Measurements from ENCODE around the gene GALNT7.
A peak's percentile ranks its signal among the peaks of the same experiment; 100 is the strongest.

Gene GALNT7

GRCh38 chr4:173237152-173237551 is 68.5 kb downstream of the GALNT7 start:
- no peak for DNase-seq (ENCODE audit: low read depth)

- no peak for DNase-seq (ENCODE audit: low read depth)
These were observed 69.2 kb downstream of the GALNT7 start for GRCh38 chr4:173237762-173238161.

DNA sequence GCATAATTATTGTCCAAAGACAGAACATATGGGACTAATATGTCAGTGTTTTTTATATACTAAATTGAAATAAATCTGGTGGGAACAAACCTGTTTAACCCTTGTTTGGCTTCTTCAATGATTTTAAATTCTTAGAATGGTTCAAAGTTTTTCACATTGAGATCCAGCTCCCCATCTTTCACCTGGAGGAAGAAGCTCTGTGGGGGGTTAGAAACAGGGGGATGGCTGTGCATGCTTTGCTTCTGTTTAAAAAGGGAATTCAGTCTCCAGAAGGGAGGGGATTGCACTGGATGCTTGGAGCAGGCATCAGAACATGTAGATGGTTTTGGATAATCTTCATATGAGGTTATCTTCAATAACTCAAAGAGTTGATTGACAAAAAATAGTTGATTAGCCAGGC is 72.1 kb downstream of the GALNT7 start:
- no peak for DNase-seq (ENCODE audit: low read depth)

- DNase-seq (ENCODE audit: low read depth), result no peak
These were observed 74.0 kb downstream of the GALNT7 start for GRCh38 chr4:173242466-173243250.

- DNase-seq (ENCODE audit: low read depth), result no peak
These were observed 74.7 kb downstream of the GALNT7 start for GRCh38 chr4:173243321-173243720.

- DNase-seq (ENCODE audit: low read depth), result no peak
These were observed 75.5 kb downstream of the GALNT7 start for GRCh38 chr4:173243917-173244658.

- DNase-seq (ENCODE audit: low read depth), result no peak
These were observed 77.3 kb downstream of the GALNT7 start for GRCh38 chr4:173245952-173246351.

- DNase-seq (ENCODE audit: low read depth), result no peak
These were observed 78.1 kb downstream of the GALNT7 start for GRCh38 chr4:173246719-173247118.

GRCh38 chr4:173247321-173247720 is 78.7 kb downstream of the GALNT7 start:
- DNase-seq (ENCODE audit: low read depth), result no peak

DNA sequence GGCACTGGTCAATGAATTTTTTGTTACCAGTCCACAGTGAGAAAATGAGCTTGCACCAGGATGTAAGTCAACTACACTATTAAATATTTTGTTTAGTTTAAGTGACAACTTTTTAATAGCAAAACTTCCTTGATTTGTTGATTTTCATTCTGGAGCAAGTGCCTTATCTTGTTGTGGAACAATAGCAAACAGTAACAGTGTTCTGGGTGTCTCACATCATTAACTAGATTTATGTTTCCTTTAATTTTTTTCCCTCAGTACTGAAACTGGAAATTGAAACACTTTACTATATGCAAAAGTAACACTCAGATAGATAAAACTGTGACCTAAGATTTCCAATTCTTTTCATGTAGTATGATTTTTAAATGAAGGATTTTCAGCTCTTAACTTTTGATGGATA is 80.1 kb downstream of the GALNT7 start:
- no peak for DNase-seq (ENCODE audit: low read depth)

GRCh38 chr4:173252024-173252935 is 83.7 kb downstream of the GALNT7 start:
- DNase-seq (ENCODE audit: low read depth), result no peak

GRCh38 chr4:173253561-173253960 is 85.0 kb downstream of the GALNT7 start:
- DNase-seq (ENCODE audit: low read depth), result no peak

GRCh38 chr4:173254646-173255045 is 86.0 kb downstream of the GALNT7 start:
- DNase-seq (ENCODE audit: low read depth), result no peak

DNA sequence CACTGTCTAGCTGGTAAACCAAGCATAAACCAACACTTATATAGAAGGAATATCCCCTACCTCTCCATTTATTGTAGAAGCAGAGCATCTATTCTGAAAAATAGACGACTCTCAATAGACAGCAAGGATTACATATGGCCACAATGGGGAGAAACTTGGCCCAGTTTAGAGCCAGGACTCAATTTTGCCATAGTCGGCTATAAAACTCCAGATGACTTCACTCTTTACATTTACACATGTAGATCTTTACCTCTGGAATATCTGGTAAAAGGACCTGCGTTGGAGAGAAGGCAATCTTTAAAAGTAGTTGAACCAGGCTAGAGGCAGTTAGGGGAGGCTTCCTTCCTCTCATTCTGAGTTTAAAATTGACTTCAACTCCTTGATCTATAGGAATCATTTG is 88.2 kb downstream of the GALNT7 start:
- DNase-seq (ENCODE audit: low read depth), result no peak

- DNase-seq (ENCODE audit: low read depth), result peak; percentile 27
These were observed 89.4 kb downstream of the GALNT7 start for GRCh38 chr4:173257732-173258717.

- no peak for DNase-seq (ENCODE audit: low read depth)
These were observed 90.3 kb downstream of the GALNT7 start for GRCh38 chr4:173258866-173259265.

GRCh38 chr4:173259310-173259709 is 90.7 kb downstream of the GALNT7 start:
- DNase-seq (ENCODE audit: low read depth), result no peak

DNA sequence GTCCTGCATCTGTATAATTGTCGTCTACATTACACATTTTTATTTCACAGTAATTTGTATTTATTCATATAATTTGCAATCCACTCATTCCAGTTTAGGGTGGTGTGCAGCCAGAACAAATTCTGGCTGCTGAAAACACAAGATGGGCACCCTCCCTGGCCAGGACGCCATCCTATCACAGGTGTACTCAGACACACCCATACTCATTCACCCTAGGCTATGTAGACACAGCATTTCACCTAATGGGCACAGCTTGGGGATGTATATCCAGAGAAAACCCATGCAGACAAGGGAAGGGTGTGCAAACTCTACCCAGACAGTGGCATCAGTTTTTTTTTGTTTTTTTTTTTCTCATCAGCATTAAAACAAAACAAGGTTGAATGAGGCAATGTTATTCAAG is 92.4 kb downstream of the GALNT7 start:
- no peak for DNase-seq (ENCODE audit: low read depth)

DNA sequence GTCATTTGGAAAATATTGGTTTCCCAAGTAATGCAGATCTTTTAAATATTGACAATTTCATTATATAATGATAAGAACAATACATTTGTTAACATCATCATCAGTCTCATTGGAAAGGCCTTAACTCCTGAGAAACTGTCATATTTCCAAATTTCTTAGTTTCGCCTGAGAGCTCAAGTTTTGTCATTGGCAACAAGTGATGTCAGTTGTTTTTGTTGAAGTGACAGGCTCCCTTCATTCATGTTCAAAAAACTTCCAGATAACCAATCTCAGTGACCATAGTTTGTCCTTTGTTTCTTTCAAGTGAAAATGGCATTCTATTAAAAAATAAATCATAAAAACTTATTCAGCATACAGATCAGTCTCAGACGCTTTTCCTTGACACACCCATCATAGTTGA is 93.8 kb downstream of the GALNT7 start:
- no peak for DNase-seq (ENCODE audit: low read depth)

- no peak for DNase-seq (ENCODE audit: low read depth)
These were observed 95.6 kb downstream of the GALNT7 start for GRCh38 chr4:173264245-173264644.

DNA sequence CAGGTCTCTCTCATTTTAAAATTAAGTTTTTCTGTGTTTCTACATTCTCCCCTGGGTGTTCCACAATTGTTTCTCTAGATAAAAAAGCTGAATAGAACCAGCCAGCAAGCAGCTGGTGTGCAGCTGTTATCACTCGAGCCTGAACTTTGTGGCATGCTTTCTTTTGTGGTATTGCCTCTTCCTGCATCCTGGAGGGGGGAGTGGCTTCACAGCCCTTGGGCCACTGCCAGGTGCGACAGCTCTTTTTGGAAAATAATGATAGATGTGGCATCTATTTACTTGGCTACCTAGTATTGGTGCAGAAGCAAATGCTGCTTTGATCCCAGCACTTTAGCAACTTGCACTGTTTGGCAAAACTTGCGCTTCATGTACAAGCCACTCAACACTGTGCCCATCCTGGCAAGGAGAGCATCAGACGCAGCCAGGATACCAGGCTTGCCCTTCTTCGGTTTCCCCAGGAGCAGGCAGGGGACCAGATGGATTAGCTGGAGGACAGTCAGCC is 96.1 kb downstream of the GALNT7 start:
- DNase-seq (ENCODE audit: low read depth), result no peak
